ENCODE data around the gene NRG3. TPM values are rescaled to one million over a fixed set of nuclear protein-coding genes. Genes with fewer than 3 reads are reported as not detected.

NRG3 gene
- total RNA-seq, 1 donor from 2014 or later: 6.1 TPM

GRCh38 chr10:82409671-82410070, 534.7 kb downstream of the NRG3 start:
- DNase-seq (ENCODE audit: extremely low spot score, unreplicated experiment): no peak
- no peak overlapping the region for H3K4me3 Mint-ChIP-seq
- peaks cover 5% of the 10 kb centered on the region for H3K9me3 Mint-ChIP-seq
- no peaks in the 10 kb centered on the region for H3K27me3 Mint-ChIP-seq
- H3K27ac Mint-ChIP-seq: no peak overlapping the region
- H3K4me1 Mint-ChIP-seq (ENCODE audit: unreplicated experiment): no peaks in the 10 kb centered on the region
- no peak for TF ChIP-seq CTCF (conservative IDR thresholded peaks at IDR 0.05)
- H3K36me3 Mint-ChIP-seq: no peaks in the 10 kb centered on the region

DNA sequence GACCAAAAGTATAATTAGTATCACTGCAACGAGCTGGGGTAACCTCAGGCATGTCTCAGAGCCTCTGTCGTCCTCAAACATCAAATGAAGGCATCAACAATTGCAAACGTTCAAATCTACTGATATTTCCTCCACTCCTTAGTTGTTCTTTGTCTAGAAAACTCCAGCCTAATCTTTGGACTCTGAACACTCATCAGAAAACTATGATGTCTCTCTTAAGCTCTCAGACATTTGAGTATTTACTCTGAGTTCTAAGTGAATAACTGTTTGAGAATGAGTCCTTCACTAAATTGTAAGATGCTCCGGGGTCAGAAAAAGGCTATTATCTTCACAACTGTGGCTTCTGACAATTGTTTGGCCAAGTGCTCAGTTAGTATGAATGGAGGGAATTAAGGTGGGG, 536.4 kb downstream of the NRG3 start:
- Mint-ChIP-seq H3K9me3 (peaks cover 5% of the 10 kb centered on the region), H3K4me1 (ENCODE audit: unreplicated experiment) (no peaks in the 10 kb centered on the region), H3K27me3 (no peaks in the 10 kb centered on the region), H3K36me3 (no peaks in the 10 kb centered on the region), H3K4me3 (no peak overlapping the region), H3K27ac (no peak overlapping the region)
- no peak for TF ChIP-seq CTCF (conservative IDR thresholded peaks at IDR 0.05)
- DNase-seq (ENCODE audit: extremely low spot score, unreplicated experiment): no peak

DNA sequence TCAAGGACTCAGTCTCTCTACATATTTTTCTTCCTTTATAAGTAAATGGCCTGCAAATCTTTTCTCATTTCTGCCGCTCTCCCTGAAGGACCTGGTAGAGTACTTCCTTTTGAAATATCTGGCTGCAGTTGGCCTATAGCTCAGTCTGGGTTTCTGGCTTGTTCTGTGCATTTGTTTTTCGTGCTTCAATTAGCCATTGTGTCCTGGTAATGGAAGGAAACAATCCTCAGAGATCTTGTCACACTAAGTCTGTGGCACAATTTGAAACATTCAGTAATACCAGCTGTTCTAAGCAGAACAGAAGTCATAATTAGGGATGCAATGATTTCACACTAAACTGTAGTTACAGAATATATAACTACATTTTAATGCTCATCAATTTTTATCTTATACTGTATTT, 545.0 kb downstream of the NRG3 start:
- no peak for TF ChIP-seq CTCF (conservative IDR thresholded peaks at IDR 0.05)
- H3K4me3 Mint-ChIP-seq: no peak overlapping the region
- no peaks in the 10 kb centered on the region for H3K9me3 Mint-ChIP-seq
- H3K27ac Mint-ChIP-seq: no peak overlapping the region
- no peaks in the 10 kb centered on the region for H3K27me3 Mint-ChIP-seq
- H3K4me1 Mint-ChIP-seq (ENCODE audit: unreplicated experiment): no peaks in the 10 kb centered on the region
- no peak for DNase-seq (ENCODE audit: extremely low spot score, unreplicated experiment)
- H3K36me3 Mint-ChIP-seq: no peaks in the 10 kb centered on the region

DNA sequence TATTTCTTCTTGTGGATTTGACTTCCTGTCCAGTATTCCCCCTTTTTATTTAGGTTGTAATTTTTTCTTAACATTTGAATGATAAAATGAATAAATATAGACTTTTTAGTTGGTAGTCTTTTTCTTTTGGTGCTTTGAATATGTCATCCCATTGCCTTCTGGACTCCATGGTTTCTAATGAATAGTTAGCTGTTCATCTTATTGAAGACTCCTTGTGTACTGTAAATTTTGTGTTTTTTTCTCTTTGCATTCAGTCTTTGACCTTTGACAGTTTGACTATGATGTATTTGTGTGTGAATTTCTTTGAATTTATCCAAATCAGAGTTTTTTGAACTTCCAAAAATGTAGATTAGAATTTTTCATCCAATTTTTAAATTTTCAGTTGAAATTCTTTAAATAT, 554.3 kb downstream of the NRG3 start:
- no peak for DNase-seq (ENCODE audit: extremely low spot score, unreplicated experiment)
- TF ChIP-seq CTCF (conservative IDR thresholded peaks at IDR 0.05): no peak
- H3K27ac Mint-ChIP-seq: no peak overlapping the region
- no peaks in the 10 kb centered on the region for H3K36me3 Mint-ChIP-seq
- H3K9me3 Mint-ChIP-seq: peaks cover 11% of the 10 kb centered on the region
- no peaks in the 10 kb centered on the region for H3K27me3 Mint-ChIP-seq
- no peaks in the 10 kb centered on the region for H3K4me1 Mint-ChIP-seq (ENCODE audit: unreplicated experiment)
- H3K4me3 Mint-ChIP-seq: no peak overlapping the region

DNA sequence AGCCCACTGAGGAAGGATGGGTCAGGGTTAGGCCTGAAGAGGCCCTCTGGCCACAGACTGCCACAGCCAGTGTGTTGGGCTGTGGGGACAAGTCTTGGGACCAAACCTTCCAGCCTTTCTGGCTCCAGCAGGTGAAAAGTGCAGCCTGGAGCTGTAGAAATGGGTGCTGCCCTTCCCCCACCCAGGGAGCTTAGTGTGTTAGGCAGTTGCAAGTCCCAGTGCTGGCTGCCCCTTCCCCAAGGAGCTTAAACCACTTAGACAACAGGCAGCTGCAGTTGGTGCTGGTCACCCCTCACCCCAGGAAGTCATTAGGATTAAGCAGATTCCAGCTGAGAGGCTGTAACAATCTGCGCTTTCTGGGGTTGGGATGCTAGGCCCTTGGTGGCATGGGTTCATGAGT, 563.3 kb downstream of the NRG3 start:
- H3K36me3 Mint-ChIP-seq: no peaks in the 10 kb centered on the region
- no peaks in the 10 kb centered on the region for H3K27me3 Mint-ChIP-seq
- no peaks in the 10 kb centered on the region for H3K4me1 Mint-ChIP-seq (ENCODE audit: unreplicated experiment)
- no peak for TF ChIP-seq CTCF (conservative IDR thresholded peaks at IDR 0.05)
- no peak for DNase-seq (ENCODE audit: extremely low spot score, unreplicated experiment)
- no peak overlapping the region for H3K27ac Mint-ChIP-seq
- H3K4me3 Mint-ChIP-seq: no peak overlapping the region
- no peaks in the 10 kb centered on the region for H3K9me3 Mint-ChIP-seq

DNA sequence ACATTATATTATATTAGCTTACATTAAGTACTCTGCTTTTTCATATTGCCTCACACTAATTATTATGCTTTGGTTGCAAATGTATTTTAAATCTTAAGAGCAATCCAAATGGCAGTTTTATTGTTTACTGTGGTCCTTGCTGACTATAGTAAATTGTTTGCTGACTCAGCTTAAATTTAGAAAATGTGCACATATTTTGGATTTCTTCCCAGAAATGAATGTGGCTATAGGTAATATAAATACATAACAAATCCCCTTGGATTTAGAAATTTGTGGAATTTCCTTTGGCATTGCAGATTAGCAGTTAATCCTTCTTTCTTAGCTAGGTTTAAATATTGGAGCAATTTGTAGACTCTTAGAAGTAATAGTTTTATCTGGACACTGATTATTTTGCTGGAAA, 565.8 kb downstream of the NRG3 start:
- H3K4me1 Mint-ChIP-seq (ENCODE audit: unreplicated experiment): no peaks in the 10 kb centered on the region

More for the DNA sequence above, 565.8 kb downstream of the NRG3 start:
- Mint-ChIP-seq H3K9me3 (no peaks in the 10 kb centered on the region), H3K27ac (no peak overlapping the region), H3K36me3 (no peaks in the 10 kb centered on the region), H3K27me3 (no peaks in the 10 kb centered on the region), H3K4me3 (no peak overlapping the region)
- no peak for DNase-seq (ENCODE audit: extremely low spot score, unreplicated experiment)
- no peak for TF ChIP-seq CTCF (conservative IDR thresholded peaks at IDR 0.05)

Data from type B pancreatic cell (in vitro differentiated cells).